HepG2 (cell line): ENCODE measurements around the gene GSTM2. TPM values are rescaled to one million over a fixed set of nuclear protein-coding genes. Genes with fewer than 3 reads are reported as not detected.

ENCODE experiments used
- ATAC-seq: fragments of 200-7000 bp; cut with Tn5 transposase; 3 replicates; pipeline ENCODE4 v1.9.1; 2020; ENCODE audit warnings: mild to moderate bottlenecking, moderate library complexity
- BruUV-seq: library from RNA; stranded (reverse); fragments of 400-500 nt; replicated peaks from 2 replicates; lab custom pipeline; 2021; lab: Mats Ljungman, UMichigan
- CTCF ChIA-PET: fragments of 300-600 bp; formaldehyde crosslinking; extraction: SDS; loops from one replicate; lab custom pipeline; 2021; ENCODE audit warnings: low total read pairs, inconsistent platforms, low intra/inter-chr PET ratio; lab: Yijun Ruan, JAX
- POLR2A ChIA-PET: fragments of 350-600 bp; sonication (Branson Sonifier 250); formaldehyde crosslinking; loops from one replicate; lab custom pipeline; 2020; ENCODE audit warnings: antibody characterized with exemption, inconsistent platforms; lab: Yijun Ruan, JAX
- DNase-seq: peaks from one replicate; pipeline ENCODE4 v3.0.0-alpha.2; 2015; ENCODE audit warnings: low spot score
- FAIRE-seq: peaks from 3 replicates; lab custom pipeline; 2011; peaks lifted over from hg19 to GRCh38; lab: Jason Lieb, UNC
- H2AFZ ChIP-seq: one replicate; pipeline ENCODE4 v1.6.1; 2011; ENCODE audit warnings: low read length, inconsistent platforms
- H3K27ac ChIP-seq: fragments of 300-600 bp; 3 replicates; pipeline ENCODE4 v1.8.0; 2011; ENCODE audit warnings: mixed run types, mild to moderate bottlenecking, mixed read lengths, low read length, inconsistent platforms; ENCODE audit not compliant: insufficient read depth; ENCODE audit errors: extremely low read length
- H3K27me3 ChIP-seq, 2 experiments: fragments of 200-600 bp in 1 of 2; 2 replicates in 1 of 2; 3 replicates in 1 of 2; pipeline versions ENCODE4 v1.6.0 to v1.8.0; 2011; ENCODE audit warnings: low read length in 2 of 2, mild to moderate bottlenecking in 2 of 2, moderate library complexity in 2 of 2, inconsistent platforms in 1 of 2; ENCODE audit not compliant: insufficient read depth in 2 of 2, control insufficient read depth in 1 of 2
- H3K36me3 ChIP-seq, 2 experiments: fragments of 200-600 bp in 1 of 2; replicated peaks in 1 of 2; 2 replicates in 1 of 2; 3 replicates in 1 of 2; pipeline versions ENCODE4 v1.5.1 to v1.8.0; 2011; ENCODE audit warnings: low read length in 2 of 2, inconsistent platforms in 1 of 2; ENCODE audit not compliant: insufficient read depth in 2 of 2, control insufficient read depth in 1 of 2
- H3K4me1 ChIP-seq: 2 replicates; pipeline ENCODE4 v1.5.1; 2012; ENCODE audit warnings: low read length, inconsistent platforms; ENCODE audit not compliant: insufficient read depth
- H3K4me2 ChIP-seq: 2 replicates; pipeline ENCODE4 v1.6.0; 2011; ENCODE audit warnings: low read depth, low read length, inconsistent platforms
- H3K4me3 ChIP-seq, 3 experiments: fragments of 200-600 bp in 1 of 3; sonication (generic), shearing (Covaris generic) in 1 of 3; replicated peaks in 1 of 3; 2 replicates each; pipeline ENCODE4 v1.5.1; 2011 to 2016; ENCODE audit warnings: low read length in 3 of 3, inconsistent platforms in 2 of 3, low read depth in 2 of 3, mild to moderate bottlenecking in 2 of 3, control low read depth in 1 of 3, mixed read lengths in 1 of 3; ENCODE audit not compliant: insufficient read depth in 1 of 3
- H3K79me2 ChIP-seq: one replicate; pipeline ENCODE4 v1.6.1; 2011; ENCODE audit warnings: low read length, inconsistent platforms; ENCODE audit not compliant: insufficient read depth
- H3K9ac ChIP-seq: 2 replicates; pipeline ENCODE4 v1.6.0; 2011; ENCODE audit warnings: mild to moderate bottlenecking, low read depth, low read length, inconsistent platforms; ENCODE audit not compliant: insufficient read depth
- H3K9me3 ChIP-seq: 2 replicates; pipeline ENCODE4 v1.5.1; 2012; ENCODE audit warnings: mild to moderate bottlenecking, low read length
- H4K20me1 ChIP-seq: 2 replicates; pipeline ENCODE4 v1.6.0; 2011; ENCODE audit warnings: inconsistent platforms, mild to moderate bottlenecking, low read length, moderate library complexity; ENCODE audit not compliant: insufficient read depth
- ERF ChIP-seq: IDR thresholded peaks from 2 replicates; pipeline ENCODE4 v1.6.1; 2018; ENCODE audit warnings: missing biosample characterization, missing genetic modification reagents
- MLLT10 ChIP-seq: sonication (generic); formaldehyde crosslinking; IDR thresholded peaks from 2 replicates; pipeline ENCODE4 v1.4.0; 2020; ENCODE audit warnings: missing genetic modification reagents
- ONECUT2 ChIP-seq: sonication (generic); formaldehyde crosslinking; IDR thresholded peaks from 2 replicates; pipeline ENCODE4 v1.4.0; 2020; ENCODE audit warnings: missing genetic modification reagents
- RELA ChIP-seq: sonication (generic); formaldehyde crosslinking; IDR thresholded peaks from 2 replicates; pipeline ENCODE4 v1.4.0; 2020; ENCODE audit warnings: missing genetic modification reagents
- SMARCC2 ChIP-seq: fragments of 450-650 bp; IDR thresholded peaks from 2 replicates; pipeline ENCODE4 v1.6.1; 2017; ENCODE audit warnings: antibody characterized with exemption, mild to moderate bottlenecking
- THAP9 ChIP-seq: sonication (generic); formaldehyde crosslinking; IDR thresholded peaks from 2 replicates; pipeline ENCODE4; 2020; ENCODE audit warnings: missing genetic modification reagents, mild to moderate bottlenecking, borderline replicate concordance
- USF2 ChIP-seq, 2 experiments: sonication (generic) in 1 of 2; formaldehyde crosslinking in 1 of 2; IDR thresholded peaks; 2 replicates each; pipeline versions ENCODE4 v1.5.1 to v1.6.1; 2011 to 2020; ENCODE audit warnings: borderline replicate concordance in 1 of 2, low read depth in 1 of 2, low read length in 1 of 2, mild to moderate bottlenecking in 1 of 2, missing genetic modification reagents in 1 of 2, moderate library complexity in 1 of 2
- ZC3H13 ChIP-seq: sonication (generic); formaldehyde crosslinking; IDR thresholded peaks from 2 replicates; pipeline ENCODE4 v1.8.1; 2023; ENCODE audit warnings: mild to moderate bottlenecking, missing genetic modification reagents, moderate library complexity
- ZNF3 ChIP-seq: IDR thresholded peaks from 2 replicates; pipeline ENCODE4 v1.7.0; 2017; ENCODE audit warnings: inconsistent platforms
- WGBS: methylation state at CpG from one replicate; pipeline ENCODE4 v1.1.6; 2017; ENCODE audit warnings: low lambda C conversion rate; 5-methylcytosine and 5-hydroxymethylcytosine counted together
- in situ Hi-C: cut with HindIII; loops from 2 replicates; pipeline ENCODE4 v1.10.0; 2017; ENCODE audit warnings: low pct_unique_long_range_greater_than_20kb; ENCODE audit not compliant: extremely low pct_ligation_motif_present
- intact Hi-C: fragments of 100-400 bp; cut with micrococcal nuclease; formaldehyde crosslinking; loops from one replicate; pipeline ENCODE4 v1.10.0; 2022; ENCODE audit not compliant: unreplicated experiment
- polyA plus RNA-seq, 8 experiments: library from polyadenylated mRNA; depleted of rRNA in 3 of 8; stranded (reverse) in 7 of 8; unstranded in 1 of 8; fragments of >200 nt; fragmentation: Illumina TruSeq in 4 of 8; extraction: Trizol in 4 of 8; gene quantifications; 2 replicates each; pipeline versions ENCODE4 v1.2.1 to v1.2.3, GENCODE V29; 2011 to 2016; ENCODE audit warnings: low read depth in 4 of 8, missing spikeins in 1 of 8, mixed read lengths in 1 of 8; ENCODE audit not compliant: insufficient read depth in 1 of 8
- total RNA-seq, 5 experiments: library from RNA; depleted of rRNA; stranded (reverse); fragments of >200 nt; fragmentation: Illumina TruSeq; extraction: Trizol; gene quantifications; 2 replicates each; pipeline ENCODE4 v1.2.3, GENCODE V29; 2016; ENCODE audit warnings: low read depth in 1 of 5

The GSTM2 gene
- total and polyA plus RNA-seq, 2 of the 13 experiments (the other 11 are each of a cell fraction or from before 2014, with no cell fraction given) = 7.0 to 15.0 TPM

- DNase-seq = no peak
- no peaks in the 10 kb centered on the region for H3K36me3 ChIP-seq
- H3K4me2 ChIP-seq = no peak overlapping the region
- H3K4me3 ChIP-seq = no peak overlapping the region
- H2AFZ ChIP-seq = no peak overlapping the region
- H4K20me1 ChIP-seq = no peaks in the 10 kb centered on the region
- H3K9me3 ChIP-seq = no peaks in the 10 kb centered on the region
- CTCF ChIA-PET = no interaction called here
- FAIRE-seq = no peak
- WGBS = 39% methylated on average over 12 of the region's 12 CpGs
- no peak overlapping the region for H3K27ac ChIP-seq
- ATAC-seq = no peak
- in situ Hi-C loops = loop anchor here (5.0 to 10.0 kb wide), 3 partner anchors 50 to 170 kb away; partner anchors contain the start of genes GNAI3 and GSTM2
- no TSS peak for BruUV-seq
- intact Hi-C loops = loop anchor here (10.0 kb wide), 1 partner anchor 270 kb away; the partner anchor contains the start of gene AHCYL1
- H3K79me2 ChIP-seq = no peaks in the 10 kb centered on the region
- TF ChIP-seq USF2 (IDR thresholded peaks at IDR 0.05; ENCODE audit: low read depth, low read length) (no peak), USF2 (CRISPR knock-in tag; IDR thresholded peaks at IDR 0.05; ENCODE audit: borderline replicate concordance) (no peak), ERF (no peak), MLLT10 (CRISPR knock-in tag) (no peak), RELA (no peak), SMARCC2 (no peak), ONECUT2 (CRISPR knock-in tag) (no peak), THAP9 (no peak), ZC3H13 (no peak), ZNF3 (CRISPR knock-in tag) (no peak)
- TF ChIP-seq, all 625 proteins: peak for 0
- POLR2A ChIA-PET = no interaction called here
- no peak overlapping the region for H3K9ac ChIP-seq
- H3K27me3 ChIP-seq = peaks cover 3 to 35% of the 10 kb centered on the region in 2 experiments; a peak in 3 of 5 replicates
- H3K4me1 ChIP-seq = no peaks in the 10 kb centered on the region
Observed at GRCh38 chr1:109714661-109715372, 47.0 kb downstream of the GSTM2 start.
